Kidney epithelial cell (primary cell): Measurements from ENCODE around the gene ZNF619. TPM values are rescaled to one million over a fixed set of nuclear protein-coding genes. Genes with fewer than 3 reads are reported as not detected.

Source experiments
- DNase-seq: peaks from one replicate; pipeline ENCODE4 v3.0.0-alpha.2; 2010; ENCODE audit warnings: low read depth
- H3K27me3 ChIP-seq: 2 replicates; pipeline ENCODE4 v1.6.0; 2011; ENCODE audit warnings: low read length; ENCODE audit not compliant: control insufficient read depth, insufficient read depth
- H3K36me3 ChIP-seq: 2 replicates; pipeline ENCODE4 v1.5.1; 2011; ENCODE audit warnings: low read length; ENCODE audit not compliant: control insufficient read depth, insufficient read depth
- H3K4me3 ChIP-seq: 2 replicates; pipeline ENCODE4 v1.5.1; 2011; ENCODE audit warnings: low read depth, mild to moderate bottlenecking, control low read depth, low read length
- total RNA-seq: library from RNA; depleted of rRNA; stranded (reverse); fragments of >200 nt; gene quantifications from 2 replicates; pipeline ENCODE4 v1.2.3, GENCODE V29; 2015
- TF ChIP-seq, protein P1 (sequence below): IDR thresholded peaks from 2 replicates; pipeline ENCODE4 v1.5.1; 2011; ENCODE audit warnings: mild to moderate bottlenecking, moderate library complexity, low read length, control low read depth, inconsistent platforms; ENCODE audit not compliant: insufficient read depth, poor library complexity, severe bottlenecking

Gene ZNF619
- total RNA-seq, 1 donor from 2014 or later: 4.3 TPM

DNA sequence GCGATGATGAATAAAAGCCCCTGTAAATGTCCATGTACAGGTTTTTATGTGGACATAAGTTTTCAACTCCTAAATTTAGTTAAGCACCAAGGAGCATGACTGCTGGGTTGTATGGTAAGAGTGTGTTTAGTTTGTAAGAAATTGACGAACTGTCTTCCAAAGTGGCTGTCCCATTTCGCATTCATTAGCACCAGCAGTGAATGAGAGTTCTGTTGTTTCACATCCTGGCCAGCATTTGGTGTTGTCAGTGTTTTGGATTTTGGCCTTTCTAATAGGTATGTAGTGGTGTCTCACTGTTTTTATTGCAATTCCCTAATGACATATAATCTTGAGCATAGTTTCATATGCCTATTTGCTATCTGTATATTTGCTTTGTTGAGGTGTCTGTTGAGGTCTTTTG lies 51.5 kb downstream of the ZNF619 start:
- Histone ChIP-seq H3K27me3 (no peaks in the 10 kb centered on the region), H3K36me3 (peaks cover 5% of the 10 kb centered on the region), H3K4me3 (no peak overlapping the region)
- TF ChIP-seq, protein P1, sequence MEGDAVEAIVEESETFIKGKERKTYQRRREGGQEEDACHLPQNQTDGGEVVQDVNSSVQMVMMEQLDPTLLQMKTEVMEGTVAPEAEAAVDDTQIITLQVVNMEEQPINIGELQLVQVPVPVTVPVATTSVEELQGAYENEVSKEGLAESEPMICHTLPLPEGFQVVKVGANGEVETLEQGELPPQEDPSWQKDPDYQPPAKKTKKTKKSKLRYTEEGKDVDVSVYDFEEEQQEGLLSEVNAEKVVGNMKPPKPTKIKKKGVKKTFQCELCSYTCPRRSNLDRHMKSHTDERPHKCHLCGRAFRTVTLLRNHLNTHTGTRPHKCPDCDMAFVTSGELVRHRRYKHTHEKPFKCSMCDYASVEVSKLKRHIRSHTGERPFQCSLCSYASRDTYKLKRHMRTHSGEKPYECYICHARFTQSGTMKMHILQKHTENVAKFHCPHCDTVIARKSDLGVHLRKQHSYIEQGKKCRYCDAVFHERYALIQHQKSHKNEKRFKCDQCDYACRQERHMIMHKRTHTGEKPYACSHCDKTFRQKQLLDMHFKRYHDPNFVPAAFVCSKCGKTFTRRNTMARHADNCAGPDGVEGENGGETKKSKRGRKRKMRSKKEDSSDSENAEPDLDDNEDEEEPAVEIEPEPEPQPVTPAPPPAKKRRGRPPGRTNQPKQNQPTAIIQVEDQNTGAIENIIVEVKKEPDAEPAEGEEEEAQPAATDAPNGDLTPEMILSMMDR: no peak
- DNase-seq: no peak

DNA sequence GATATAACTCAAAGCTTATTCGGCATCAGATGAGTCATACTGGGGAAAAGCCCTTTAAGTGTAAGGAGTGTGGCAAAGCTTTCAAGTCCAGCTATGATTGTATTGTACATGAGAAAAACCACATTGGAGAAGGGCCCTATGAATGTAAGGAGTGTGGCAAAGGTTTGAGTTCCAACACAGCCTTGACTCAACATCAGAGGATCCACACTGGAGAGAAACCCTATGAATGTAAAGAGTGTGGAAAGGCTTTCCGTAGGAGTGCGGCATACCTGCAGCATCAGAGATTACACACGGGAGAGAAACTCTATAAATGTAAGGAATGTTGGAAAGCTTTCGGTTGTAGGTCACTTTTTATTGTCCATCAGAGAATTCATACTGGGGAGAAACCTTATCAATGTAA lies 55.3 kb downstream of the ZNF619 start:
- Histone ChIP-seq H3K27me3 (no peaks in the 10 kb centered on the region), H3K36me3 (peaks cover 7% of the 10 kb centered on the region), H3K4me3 (no peak overlapping the region)
- TF ChIP-seq, protein P1: no peak
- no peak for DNase-seq

DNA sequence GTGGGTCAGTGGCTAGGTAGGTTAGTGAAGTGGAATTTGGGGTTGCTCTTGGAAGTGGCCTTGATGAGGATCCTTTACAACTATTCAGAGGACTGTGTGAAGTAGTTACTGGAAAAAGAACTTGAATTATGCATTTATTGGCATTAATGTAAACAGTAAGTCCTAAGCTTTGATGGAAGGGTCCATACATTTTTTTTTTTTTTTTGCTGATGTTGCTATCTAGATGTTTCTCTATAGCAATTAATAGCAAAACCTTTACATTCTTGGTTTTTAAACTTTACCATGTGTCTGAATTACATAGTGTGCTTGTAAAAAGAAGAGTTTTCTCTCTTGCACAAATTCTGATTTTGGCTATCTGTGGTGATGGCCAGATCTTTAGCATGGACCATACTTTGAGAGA lies 57.4 kb downstream of the ZNF619 start:
- DNase-seq: no peak
- peaks cover 7% of the 10 kb centered on the region for H3K36me3 ChIP-seq
- no peaks in the 10 kb centered on the region for H3K27me3 ChIP-seq
- TF ChIP-seq, protein P1: no peak
- no peak overlapping the region for H3K4me3 ChIP-seq

Other genes starting within 250 kb of the ZNF619 start
- gene EIF1B, start 167.4 kb upstream of the ZNF619 start, total RNA-seq: 18.9 and 38.1 TPM in 2 replicates
- 0.21 and 0.29 TPM in 2 replicates for gene ENTPD3, start 89.9 kb upstream of the ZNF619 start, total RNA-seq
- gene RPL14, start 19.8 kb upstream of the ZNF619 start, total RNA-seq: 576 and 649 TPM in 2 replicates
- gene ZNF620, start 28.9 kb downstream of the ZNF619 start, total RNA-seq: 6.2 and 10.8 TPM in 2 replicates
- gene ZNF621, start 47.8 kb downstream of the ZNF619 start, total RNA-seq: 24.4 and 24.6 TPM in 2 replicates